K562 (cell line): ENCODE measurements around the gene NELFE. TPM values are rescaled to one million over a fixed set of nuclear protein-coding genes. Genes with fewer than 3 reads are reported as not detected.
"Not testable (repeated sequence)": the region's sequence is repeated elsewhere in the genome, so short reads cannot be mapped to it uniquely, and the experiment has no call there.

Experiments used
- ATAC-seq: fragments of 200-7000 bp; cut with Tn5 transposase; 3 replicates; pipeline ENCODE4 v1.9.1; 2020; ENCODE audit warnings: moderate library complexity
- BruUV-seq: library from RNA; stranded (reverse); fragments of 400-500 nt; replicated peaks from 2 replicates; lab custom pipeline; 2021; lab: Mats Ljungman, UMichigan
- CTCF ChIA-PET: fragments of 300-600 bp; formaldehyde crosslinking; extraction: SDS; loops from one replicate; lab custom pipeline; 2021; ENCODE audit warnings: low intra/inter-chr PET ratio; lab: Yijun Ruan, JAX
- POLR2A ChIA-PET: fragments of 300-600, 350-650 bp; sonication (Branson Sonifier 250); formaldehyde crosslinking; extraction: SDS; loops from one replicate; lab custom pipeline; 2021; ENCODE audit warnings: antibody characterized with exemption, inconsistent platforms; lab: Yijun Ruan, JAX
- DNase-seq, 4 experiments: peaks; one replicate each; pipeline versions ENCODE4 v3.0.0 to v3.0.0-alpha.2; 2011 to 2018; ENCODE audit warnings: low spot score in 3 of 4, mixed read lengths in 3 of 4; ENCODE audit errors: extremely low read depth in 1 of 4
- FAIRE-seq: peaks from 2 replicates; lab custom pipeline; 2011; peaks lifted over from hg19 to GRCh38; lab: Jason Lieb, UNC
- H2AFZ ChIP-seq: 2 replicates; pipeline ENCODE4 v1.6.0; 2011; ENCODE audit warnings: low read depth, low read length, control low read depth, inconsistent platforms
- H3K27ac ChIP-seq: fragments of 200-600 bp; 3 replicates; pipeline ENCODE4 v1.8.0; 2011; ENCODE audit warnings: low read depth, mild to moderate bottlenecking, control low read depth, inconsistent platforms, low read length, moderate library complexity, mixed read lengths; ENCODE audit errors: extremely low read depth
- H3K27me3 ChIP-seq, 2 experiments: fragments of 300-600 bp in 1 of 2; 2 replicates in 1 of 2; 3 replicates in 1 of 2; pipeline versions ENCODE4 v1.6.0 to v1.8.0; 2011; ENCODE audit warnings: inconsistent platforms in 2 of 2, low read length in 2 of 2, mild to moderate bottlenecking in 1 of 2, mixed read lengths in 1 of 2, moderate library complexity in 1 of 2; ENCODE audit not compliant: control insufficient read depth in 2 of 2, insufficient read depth in 2 of 2
- H3K36me3 ChIP-seq: fragments of 300-600 bp; 3 replicates; pipeline ENCODE4 v1.8.0; 2011; ENCODE audit warnings: mild to moderate bottlenecking, low read length, inconsistent platforms; ENCODE audit not compliant: control insufficient read depth, insufficient read depth
- H3K4me1 ChIP-seq, 2 experiments: fragments of 200-600 bp in 1 of 2; replicated peaks in 1 of 2; 2 replicates in 1 of 2; 3 replicates in 1 of 2; pipeline versions ENCODE4 v1.5.1 to v1.8.0; 2011; ENCODE audit warnings: inconsistent platforms in 2 of 2, low read length in 2 of 2, mild to moderate bottlenecking in 1 of 2, mixed read lengths in 1 of 2, moderate library complexity in 1 of 2; ENCODE audit not compliant: control insufficient read depth in 2 of 2, insufficient read depth in 2 of 2
- H3K4me2 ChIP-seq: 2 replicates; pipeline ENCODE4 v1.6.1; 2011; ENCODE audit warnings: low read length, control low read depth, inconsistent platforms, mixed read lengths; ENCODE audit not compliant: insufficient read depth
- H3K4me3 ChIP-seq: fragments of 200-600 bp; sonication (generic), shearing (Covaris generic); 2 replicates; pipeline ENCODE4 v1.5.1; 2016; ENCODE audit warnings: control low read depth, inconsistent platforms
- H3K79me2 ChIP-seq: fragments of 200-600 bp; 3 replicates; pipeline ENCODE4 v1.8.0; 2011; ENCODE audit warnings: low read length, inconsistent platforms; ENCODE audit not compliant: control insufficient read depth, insufficient read depth
- H3K9ac ChIP-seq, 2 experiments: 2 replicates each; pipeline versions ENCODE4 v1.6.0 to v1.6.1; 2011; ENCODE audit warnings: low read depth in 2 of 2, low read length in 2 of 2, control low read depth in 1 of 2, inconsistent platforms in 1 of 2, mild to moderate bottlenecking in 1 of 2, mixed read lengths in 1 of 2; ENCODE audit not compliant: insufficient read depth in 1 of 2
- H3K9me1 ChIP-seq: one replicate; pipeline ENCODE4 v1.6.0; 2011; ENCODE audit warnings: inconsistent platforms, mild to moderate bottlenecking, low read length, moderate library complexity; ENCODE audit not compliant: control insufficient read depth, insufficient read depth
- H3K9me3 ChIP-seq: replicated peaks from 2 replicates; pipeline ENCODE4 v1.5.1; 2011; ENCODE audit warnings: low read depth, low read length, inconsistent platforms; ENCODE audit not compliant: control insufficient read depth, insufficient read depth
- H4K20me1 ChIP-seq: replicated peaks from 2 replicates; pipeline ENCODE4 v1.6.1; 2011; ENCODE audit warnings: low read length, inconsistent platforms, mixed read lengths; ENCODE audit not compliant: control insufficient read depth, insufficient read depth
- ZBTB2 ChIP-seq: fragments of 450-650 bp; IDR thresholded peaks from 2 replicates; pipeline ENCODE4 v1.6.1; 2016; ENCODE audit warnings: antibody characterized with exemption
- WGBS: fragments of 100-300 bp; shearing (Covaris generic); methylation state at CpG from one replicate; pipeline ENCODE4 v1.1.6; 2016; ENCODE audit warnings: low coverage, mixed read lengths; ENCODE audit not compliant: insufficient coverage; ENCODE audit errors: missing lambda C conversion rate; 5-methylcytosine and 5-hydroxymethylcytosine counted together
- in situ Hi-C: fragments of 300-500 bp; cut with MboI; formaldehyde crosslinking; loops from 4 replicates; pipeline ENCODE4 v1.15.0; 2018; ENCODE audit warnings: inconsistent platforms, mixed read lengths
- intact Hi-C: fragments of 100-400 bp; cut with micrococcal nuclease; formaldehyde crosslinking; loops from 2 replicates; pipeline ENCODE4 v1.14.2; 2022
- polyA plus RNA-seq, 8 experiments: library from polyadenylated mRNA; depleted of rRNA in 4 of 8; stranded (reverse) in 5 of 8; unstranded in 3 of 8; fragments of >200 nt; fragmentation: Nextera tagmentation in 2 of 8; fragmentation: Illumina TruSeq in 1 of 8; extraction: Ambion mirVana in 2 of 8; extraction: Trizol in 1 of 8; gene quantifications; 2 replicates each; pipeline versions ENCODE4 v1.2.1 to v1.2.3, GENCODE V29; 2011 to 2014; ENCODE audit warnings: inconsistent platforms in 1 of 8, missing spikeins in 1 of 8
- total RNA-seq, 7 experiments: library from RNA; depleted of rRNA in 6 of 7; stranded (reverse); fragments of >200 nt in 6 of 7; fragmentation: Illumina TruSeq in 2 of 7; extraction: Trizol in 2 of 7; gene quantifications; 2 replicates each; pipeline versions ENCODE4 v1.2.1 to v1.2.3, GENCODE V29; 2011 to 2021; ENCODE audit warnings: low replicate concordance in 1 of 7

The NELFE gene
- total and polyA plus RNA-seq, 9 of the 15 experiments (the other 6 are each of a cell fraction or from before 2014, with no cell fraction given), result 15.2 to 157 (median 91.5) TPM

GRCh38 chr6:31980195-31980876 lies 21.6 kb upstream of the NELFE start:
- TF ChIP-seq ZBTB2, result 0 out of 2 replicates have a peak, but pooled peaks have one; percentile 18
- H3K9me1 ChIP-seq, H3K27me3 ChIP-seq, H4K20me1 ChIP-seq, H3K9me3 ChIP-seq, H2AFZ ChIP-seq, H3K4me3 ChIP-seq, in situ Hi-C loops, ATAC-seq, CTCF ChIA-PET, BruUV-seq, FAIRE-seq, DNase-seq, intact Hi-C loops: not testable (repeated sequence)
- WGBS, result 81% methylated on average over 12 of the region's 13 CpGs
- Histone ChIP-seq H3K27ac (peak overlapping the region; percentile 87), H3K79me2 (peaks cover 12% of the 10 kb centered on the region), H3K9ac (peak overlapping the region; percentile 18 to 72; a peak in 3 of 4 replicates), H3K36me3 (peaks cover 12% of the 10 kb centered on the region; the same call in 2 of the 3 replicates), H3K4me1 (peaks cover 28 to 31% of the 10 kb centered on the region in 2 experiments), H3K4me2 (peak overlapping the region; percentile 71; the same call in 1 of the 2 replicates)
- POLR2A ChIA-PET, result interaction anchor here (0.6 to 1.1 kb wide), 5 partner anchors 10 to 185 kb away, joined by 3 to 4 read pairs (median 3); partner anchors contain the start of gene VARS1
